Stimulated activated CD4-positive, alpha-beta T cell treated with anti-CD3 and anti-CD28 coated beads, Interleukin-12 subunit alpha, Interleukin-12 subunit beta, amount 100 ng/mL, for 4 hours (primary cell): ENCODE results near the gene DUT.

Source experiments
- DNase-seq: peaks from one replicate; pipeline ENCODE4 v3.0.0-alpha.2; 2020

Gene DUT

GRCh38 chr15:48330105-48330785 is 984 bp upstream of the DUT start:
- DNase-seq, result no peak

GRCh38 chr15:48331796-48332641 is 790 bp downstream of the DUT start:
- DNase-seq, result peak; percentile 74

- no peak for DNase-seq
These were observed 1.4 kb downstream of the DUT start for GRCh38 chr15:48332642-48333034.

GRCh38 chr15:48333540-48333939 is 2.3 kb downstream of the DUT start:
- DNase-seq, result no peak

- DNase-seq, result no peak
These were observed 3.0 kb downstream of the DUT start for GRCh38 chr15:48334260-48334659.

- no peak for DNase-seq
These were observed 5.7 kb downstream of the DUT start for GRCh38 chr15:48336940-48337339.

- no peak for DNase-seq
These were observed 6.4 kb downstream of the DUT start for GRCh38 chr15:48337607-48338006.

GRCh38 chr15:48340111-48340510 is 8.9 kb downstream of the DUT start:
- DNase-seq, result no peak

GRCh38 chr15:48343865-48344264 is 12.6 kb downstream of the DUT start:
- no peak for DNase-seq

GRCh38 chr15:48345516-48345915 is 14.3 kb downstream of the DUT start:
- DNase-seq, result no peak

GRCh38 chr15:48352474-48353072 is 21.3 kb downstream of the DUT start:
- DNase-seq, result peak; percentile 29

- no peak for DNase-seq
These were observed 23.6 kb downstream of the DUT start for GRCh38 chr15:48354694-48355303.

- no peak for DNase-seq
These were observed 24.1 kb downstream of the DUT start for GRCh38 chr15:48355377-48355776.

- no peak for DNase-seq
These were observed 27.3 kb downstream of the DUT start for GRCh38 chr15:48358229-48359152.

- no peak for DNase-seq
These were observed 29.6 kb downstream of the DUT start for GRCh38 chr15:48360841-48361240.

GRCh38 chr15:48361685-48362084 is 30.5 kb downstream of the DUT start:
- no peak for DNase-seq

GRCh38 chr15:48363474-48363873 is 32.2 kb downstream of the DUT start:
- no peak for DNase-seq

GRCh38 chr15:48365575-48365974 is 34.3 kb downstream of the DUT start:
- no peak for DNase-seq

- no peak for DNase-seq
These were observed 35.5 kb downstream of the DUT start for GRCh38 chr15:48366584-48367312.

GRCh38 chr15:48367483-48367882 is 36.3 kb downstream of the DUT start:
- no peak for DNase-seq

GRCh38 chr15:48370460-48370859 is 39.2 kb downstream of the DUT start:
- DNase-seq, result no peak

- DNase-seq, result no peak
These were observed 40.3 kb downstream of the DUT start for GRCh38 chr15:48371550-48371949.
